A673 (cell line): Measurements from ENCODE around the gene PTGS1. TPM values are rescaled to one million over a fixed set of nuclear protein-coding genes. Genes with fewer than 3 reads are reported as not detected.

Source experiments
- BruUV-seq: library from RNA; stranded (reverse); fragments of 400-500 nt; replicated peaks from 2 replicates; lab custom pipeline; 2021; lab: Mats Ljungman, UMichigan
- CTCF ChIA-PET: fragments of 300-600 bp; sonication (Branson Sonifier 250); formaldehyde crosslinking; loops from one replicate; lab custom pipeline; 2022; ENCODE audit warnings: antibody characterized with exemption; lab: Charles Lee
- POLR2A ChIA-PET: fragments of 300-600 bp; sonication (Branson Sonifier 250); formaldehyde crosslinking; loops from one replicate; lab custom pipeline; 2022; ENCODE audit warnings: antibody characterized with exemption; ENCODE audit not compliant: low non-redundant PET; lab: Charles Lee
- DNase-seq: peaks from one replicate; pipeline ENCODE4 v3.0.0-alpha.2; 2015; ENCODE audit warnings: low spot score
- H3K27ac ChIP-seq: fragments of 200-600 bp; sonication (generic); 2 replicates; pipeline ENCODE4 v1.5.1; 2016; ENCODE audit warnings: mixed run types, low read depth, mild to moderate bottlenecking, mixed read lengths, antibody characterized with exemption, low read length; ENCODE audit not compliant: poor library complexity, severe bottlenecking
- H3K27me3 ChIP-seq: fragments of 200-600 bp; sonication (generic); replicated peaks from 2 replicates; pipeline ENCODE4 v1.6.1; 2017; ENCODE audit warnings: mixed run types, low read depth, mild to moderate bottlenecking, mixed read lengths, antibody characterized with exemption, low read length; ENCODE audit not compliant: insufficient read depth, poor library complexity
- H3K36me3 ChIP-seq: fragments of 200-600 bp; sonication (generic); 2 replicates; pipeline ENCODE4 v1.6.1; 2016; ENCODE audit warnings: mixed run types, mild to moderate bottlenecking, mixed read lengths, antibody characterized with exemption, low read length; ENCODE audit not compliant: insufficient read depth, poor library complexity, severe bottlenecking
- H3K4me1 ChIP-seq: fragments of 200-600 bp; sonication (generic); 2 replicates; pipeline ENCODE4 v1.6.1; 2017; ENCODE audit warnings: mixed run types, mild to moderate bottlenecking, mixed read lengths, antibody characterized with exemption, low read length; ENCODE audit not compliant: insufficient read depth, poor library complexity, severe bottlenecking
- H3K4me3 ChIP-seq: fragments of 200-600 bp; sonication (generic); 2 replicates; pipeline ENCODE4 v1.5.1; 2016; ENCODE audit warnings: low read depth, mixed run types, mild to moderate bottlenecking, mixed read lengths, low read length; ENCODE audit not compliant: poor library complexity, severe bottlenecking
- H3K9me3 ChIP-seq: fragments of 200-600 bp; sonication (generic); 2 replicates; pipeline ENCODE4 v1.6.1; 2016; ENCODE audit warnings: mixed run types, low read depth, mild to moderate bottlenecking, mixed read lengths, antibody characterized with exemption, low read length; ENCODE audit not compliant: poor library complexity, severe bottlenecking
- EZH2 ChIP-seq: fragments of 200-600 bp; sonication (generic); IDR thresholded peaks from 2 replicates; pipeline ENCODE4 v1.6.1; 2017; ENCODE audit warnings: borderline replicate concordance, low read depth, mild to moderate bottlenecking, mixed read lengths, antibody characterized with exemption, low read length; ENCODE audit not compliant: poor library complexity, severe bottlenecking
- intact Hi-C: fragments of 100-400 bp; cut with micrococcal nuclease; formaldehyde crosslinking; loops from one replicate; pipeline ENCODE4 v1.10.0; 2022; ENCODE audit not compliant: unreplicated experiment
- total RNA-seq: library from RNA; stranded (reverse); gene quantifications from 2 replicates; pipeline ENCODE4 v1.2.3, GENCODE V29; 2021
- TF ChIP-seq, protein P1 (sequence below): fragments of 300-800, 200-600 bp; sonication (generic); conservative IDR thresholded peaks from 2 replicates; pipeline ENCODE4 v1.5.1; 2017; ENCODE audit warnings: low read depth, mild to moderate bottlenecking, antibody characterized with exemption, low read length, moderate library complexity, mixed read lengths

The PTGS1 gene
- total RNA-seq, 1 experiment from 2014 or later, result not detected

DNA sequence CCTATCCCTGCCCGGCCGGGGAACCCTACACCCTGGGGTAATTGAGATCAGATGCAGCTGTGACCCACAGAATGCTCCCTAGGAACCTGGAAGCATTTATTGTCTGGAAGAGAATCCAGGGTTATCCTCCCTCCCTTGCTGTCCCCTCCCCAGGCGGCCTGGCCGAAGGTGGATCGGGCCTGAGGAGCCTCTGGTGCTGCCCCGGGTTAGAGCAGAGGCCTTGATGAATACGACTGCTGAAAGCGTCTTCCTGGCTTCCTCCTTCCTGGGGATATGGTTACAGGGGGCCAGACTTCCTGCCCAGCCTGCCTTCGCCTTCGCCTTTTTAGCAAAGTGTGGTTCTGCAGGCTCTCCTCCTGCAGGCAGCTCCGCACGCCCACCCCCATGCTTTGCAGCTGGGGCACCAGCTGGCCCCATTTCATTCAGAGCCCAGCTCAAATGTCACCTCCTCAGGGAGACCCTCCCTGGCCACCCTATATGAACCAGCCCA, 22.5 kb upstream of the PTGS1 start:
- Histone ChIP-seq H3K4me1 (no peaks in the 10 kb centered on the region), H3K9me3 (no peaks in the 10 kb centered on the region), H3K4me3 (no peak overlapping the region), H3K27ac (no peak overlapping the region), H3K36me3 (no peaks in the 10 kb centered on the region), H3K27me3 (peaks cover 49% of the 10 kb centered on the region)
- TF ChIP-seq EZH2, result no peak
- TF ChIP-seq, protein P1, sequence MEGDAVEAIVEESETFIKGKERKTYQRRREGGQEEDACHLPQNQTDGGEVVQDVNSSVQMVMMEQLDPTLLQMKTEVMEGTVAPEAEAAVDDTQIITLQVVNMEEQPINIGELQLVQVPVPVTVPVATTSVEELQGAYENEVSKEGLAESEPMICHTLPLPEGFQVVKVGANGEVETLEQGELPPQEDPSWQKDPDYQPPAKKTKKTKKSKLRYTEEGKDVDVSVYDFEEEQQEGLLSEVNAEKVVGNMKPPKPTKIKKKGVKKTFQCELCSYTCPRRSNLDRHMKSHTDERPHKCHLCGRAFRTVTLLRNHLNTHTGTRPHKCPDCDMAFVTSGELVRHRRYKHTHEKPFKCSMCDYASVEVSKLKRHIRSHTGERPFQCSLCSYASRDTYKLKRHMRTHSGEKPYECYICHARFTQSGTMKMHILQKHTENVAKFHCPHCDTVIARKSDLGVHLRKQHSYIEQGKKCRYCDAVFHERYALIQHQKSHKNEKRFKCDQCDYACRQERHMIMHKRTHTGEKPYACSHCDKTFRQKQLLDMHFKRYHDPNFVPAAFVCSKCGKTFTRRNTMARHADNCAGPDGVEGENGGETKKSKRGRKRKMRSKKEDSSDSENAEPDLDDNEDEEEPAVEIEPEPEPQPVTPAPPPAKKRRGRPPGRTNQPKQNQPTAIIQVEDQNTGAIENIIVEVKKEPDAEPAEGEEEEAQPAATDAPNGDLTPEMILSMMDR, result no peak
- DNase-seq, result no peak
- POLR2A ChIA-PET, result no interaction called here
- intact Hi-C loops, result no loop called here
- CTCF ChIA-PET, result no interaction called here
- BruUV-seq, result no TSS peak

DNA sequence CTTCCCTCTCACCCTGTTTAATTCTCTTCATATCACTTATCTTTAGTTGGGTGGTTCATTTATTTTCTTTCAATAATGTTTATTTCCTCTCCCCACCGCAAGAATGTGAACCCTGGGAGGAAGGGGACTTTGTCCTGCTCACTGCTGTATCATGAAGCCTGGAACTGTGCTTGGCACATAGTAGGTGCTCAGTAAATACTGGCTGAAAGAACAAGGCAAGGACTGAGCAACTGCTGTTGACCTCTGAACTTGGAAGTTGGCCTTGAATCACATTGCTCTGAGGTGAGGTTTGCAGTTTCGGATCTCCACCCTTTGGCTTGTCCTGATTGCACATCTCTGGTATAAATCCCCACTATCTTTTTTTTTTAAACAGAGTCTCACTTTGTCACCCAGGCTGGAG, 22.0 kb upstream of the PTGS1 start:
- intact Hi-C loops, result no loop called here
- H3K36me3 ChIP-seq, result no peaks in the 10 kb centered on the region
- no peak overlapping the region for H3K4me3 ChIP-seq
- no peak for DNase-seq
- ChIA-PET CTCF (no interaction called here), POLR2A (no interaction called here)
- no TSS peak for BruUV-seq
- no peak for TF ChIP-seq EZH2
- TF ChIP-seq, protein P1, result no peak
- no peak overlapping the region for H3K27ac ChIP-seq
- H3K27me3 ChIP-seq, result peaks cover 49% of the 10 kb centered on the region
- no peaks in the 10 kb centered on the region for H3K9me3 ChIP-seq
- no peaks in the 10 kb centered on the region for H3K4me1 ChIP-seq

DNA sequence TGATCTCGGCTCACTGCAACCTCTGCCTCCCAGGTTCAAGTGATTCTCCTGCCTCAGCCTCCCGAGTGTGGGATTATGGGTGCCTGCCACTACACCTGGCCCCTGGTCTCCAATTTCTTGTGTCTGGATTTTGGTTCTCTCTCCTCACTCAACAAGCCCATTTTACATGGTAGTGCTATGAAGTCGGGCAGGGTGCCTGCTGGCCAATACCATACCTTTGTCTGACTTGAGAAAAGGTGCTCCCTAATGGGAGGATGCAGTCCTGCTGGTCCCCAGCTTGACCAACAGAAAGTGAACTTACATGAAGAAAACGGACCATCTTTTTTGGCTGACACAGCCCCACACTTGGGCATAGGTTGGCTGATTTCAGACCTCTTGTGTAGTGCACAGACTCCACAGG, 21.6 kb upstream of the PTGS1 start:
- no peaks in the 10 kb centered on the region for H3K4me1 ChIP-seq
- DNase-seq, result no peak
- H3K27me3 ChIP-seq, result peaks cover 49% of the 10 kb centered on the region
- H3K9me3 ChIP-seq, result no peaks in the 10 kb centered on the region
- ChIA-PET POLR2A (no interaction called here), CTCF (interaction anchor here (3.9 kb wide), 1 partner anchor 224 kb away, joined by 53 read pairs; no protein-coding TSS in a partner anchor)
- H3K4me3 ChIP-seq, result no peak overlapping the region
- H3K27ac ChIP-seq, result no peak overlapping the region
- intact Hi-C loops, result no loop called here
- BruUV-seq, result no TSS peak
- no peaks in the 10 kb centered on the region for H3K36me3 ChIP-seq
- no peak for TF ChIP-seq EZH2
- TF ChIP-seq, protein P1, result no peak
